HG03108 (cell line): ENCODE results near the gene SCN3B.

Experiments
- ATAC-seq: cut with Tn5 transposase; IDR thresholded peaks from one replicate; pipeline ENCODE4 v1.9.1; 2021; ENCODE audit warnings: moderate library complexity; ENCODE audit not compliant: unreplicated experiment

SCN3B gene

DNA sequence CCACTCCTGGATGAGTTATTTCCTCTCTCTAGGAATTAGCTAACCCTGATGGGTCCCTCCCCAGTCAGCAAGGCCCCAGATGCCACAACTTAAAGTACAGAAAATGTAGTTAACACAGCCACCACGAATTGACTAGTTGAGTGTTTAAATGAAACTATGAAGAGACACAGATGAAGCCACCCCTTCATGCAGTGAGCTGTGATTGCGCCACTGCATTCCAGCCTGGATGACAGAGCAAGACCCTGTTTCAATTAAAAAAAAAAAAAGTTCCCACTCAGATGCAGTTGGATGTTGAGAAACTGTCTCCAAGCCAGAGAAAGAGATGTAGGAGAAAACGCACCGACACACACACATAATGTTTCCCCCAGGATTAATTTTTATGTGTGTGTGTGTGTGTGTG lies 53.3 kb downstream of the SCN3B start:
- ATAC-seq = no peak

DNA sequence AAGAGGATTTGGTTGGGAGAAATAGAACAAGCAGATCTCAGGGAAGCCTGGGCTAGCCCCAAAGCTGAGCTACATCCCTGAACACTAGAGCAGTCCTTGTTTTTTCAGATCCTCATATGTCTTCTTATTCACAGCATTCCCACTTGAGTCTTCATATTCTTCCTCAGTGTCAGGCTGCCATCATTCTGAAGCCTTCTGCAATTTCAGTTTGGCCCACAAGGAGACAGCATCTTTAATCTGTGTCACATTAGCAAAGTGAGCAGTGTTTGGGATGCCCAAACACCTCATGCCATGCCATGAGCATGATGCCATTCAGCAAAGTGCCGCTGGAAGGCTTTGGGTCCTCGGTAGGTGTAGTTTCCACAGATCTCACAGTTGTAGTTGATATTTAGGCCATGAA lies 56.6 kb downstream of the SCN3B start:
- no peak for ATAC-seq

GRCh38 chr11:123594921-123595320 lies 59.5 kb downstream of the SCN3B start:
- ATAC-seq = no peak

- ATAC-seq = no peak
Measured at GRCh38 chr11:123594188-123594901, 60.1 kb downstream of the SCN3B start.

DNA sequence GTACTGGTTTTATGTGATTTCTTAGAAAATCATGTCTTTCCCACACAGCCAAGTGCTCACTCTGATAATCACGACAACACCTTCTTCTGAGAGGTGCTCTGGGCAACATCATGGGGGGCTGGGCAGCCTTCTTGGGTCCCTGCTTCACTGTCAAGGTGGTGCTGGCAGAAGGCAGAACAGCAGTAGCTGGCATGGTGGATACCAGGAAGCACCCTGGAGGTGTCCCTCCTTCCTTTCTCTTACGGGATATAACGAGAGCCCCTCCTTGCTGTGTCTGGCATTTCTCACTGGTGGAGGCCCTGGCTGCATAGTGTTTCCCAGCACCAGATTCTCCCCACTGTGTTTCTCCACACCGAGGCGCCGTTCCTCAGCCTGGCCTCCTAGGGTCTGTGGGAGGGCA lies 60.9 kb downstream of the SCN3B start:
- ATAC-seq = no peak

GRCh38 chr11:123590296-123590912 lies 64.0 kb downstream of the SCN3B start:
- no peak for ATAC-seq

DNA sequence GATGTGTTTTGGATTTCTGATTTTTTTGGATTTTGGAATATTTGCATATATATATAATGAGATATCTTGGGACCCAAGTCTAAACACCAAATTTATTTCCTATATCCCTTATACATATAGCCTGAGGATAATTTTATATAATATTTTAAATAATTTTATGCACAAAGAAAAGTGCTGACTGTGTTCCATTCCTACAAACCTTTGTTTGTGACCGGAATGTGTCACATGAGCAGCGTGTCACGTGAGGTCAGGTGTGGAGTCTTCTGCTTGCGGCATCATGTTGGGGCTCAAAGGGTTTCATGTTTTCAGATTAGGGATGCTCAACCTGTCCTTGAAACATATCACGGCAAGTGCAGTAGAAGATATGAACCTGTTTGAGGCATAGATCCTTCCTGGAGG lies 65.6 kb downstream of the SCN3B start:
- no peak for ATAC-seq

DNA sequence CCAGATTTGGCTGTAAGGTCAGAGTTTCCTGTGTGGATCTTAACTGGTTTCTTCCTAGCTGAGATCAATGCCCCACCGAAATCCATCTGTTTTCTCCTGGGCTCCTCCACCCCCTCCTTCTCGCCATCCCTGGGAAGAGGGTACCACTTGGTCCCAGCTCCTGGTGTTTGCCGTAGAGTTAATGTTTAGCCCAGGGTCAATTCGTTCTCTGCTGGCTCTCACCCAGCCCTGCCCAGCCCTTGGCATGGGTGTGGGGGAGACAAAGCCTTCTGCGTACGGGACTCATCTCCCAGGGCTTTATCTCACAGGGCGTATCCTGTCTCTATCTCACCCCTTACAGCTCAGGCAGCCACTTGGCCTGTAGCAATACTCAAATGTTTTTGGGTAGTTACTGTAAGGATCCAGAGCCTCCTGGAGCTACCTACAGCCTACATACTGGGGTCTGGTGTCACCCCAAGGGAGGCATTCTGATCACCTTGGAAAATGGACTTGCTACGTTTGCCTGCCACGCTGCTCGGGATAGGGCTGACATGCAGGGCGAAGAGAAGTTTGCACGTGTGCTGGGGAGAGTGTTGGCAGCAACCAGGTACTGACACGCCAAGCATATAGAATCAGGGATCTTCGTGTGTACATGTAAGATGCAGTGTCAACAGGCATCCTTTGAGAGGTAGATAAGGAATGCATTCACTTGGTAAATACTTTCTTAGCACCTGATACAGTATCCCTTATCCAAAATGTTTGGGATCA lies 66.1 kb downstream of the SCN3B start:
- ATAC-seq = no peak

DNA sequence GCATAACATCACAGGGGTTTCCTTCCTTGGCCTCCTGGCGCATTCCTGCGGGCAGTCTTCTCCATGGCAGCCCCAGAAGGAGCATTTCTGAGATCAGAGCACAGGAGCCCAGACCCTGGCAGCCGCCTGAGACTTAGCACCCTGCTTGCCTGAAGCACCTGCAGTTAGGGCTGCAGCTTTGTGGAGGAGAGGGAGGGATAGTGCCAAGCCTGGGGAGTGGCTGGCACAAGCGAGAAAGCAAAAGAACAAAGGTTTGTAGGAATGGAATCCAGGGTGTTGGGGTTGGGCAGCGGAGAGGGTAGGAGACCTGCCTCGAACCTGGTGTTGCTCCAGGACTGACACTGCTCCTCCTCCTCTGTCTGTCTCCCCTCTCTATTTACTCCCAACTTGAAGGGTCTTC lies 66.9 kb downstream of the SCN3B start:
- no peak for ATAC-seq

- no peak for ATAC-seq
Measured at GRCh38 chr11:123587044-123587443, 67.4 kb downstream of the SCN3B start.

DNA sequence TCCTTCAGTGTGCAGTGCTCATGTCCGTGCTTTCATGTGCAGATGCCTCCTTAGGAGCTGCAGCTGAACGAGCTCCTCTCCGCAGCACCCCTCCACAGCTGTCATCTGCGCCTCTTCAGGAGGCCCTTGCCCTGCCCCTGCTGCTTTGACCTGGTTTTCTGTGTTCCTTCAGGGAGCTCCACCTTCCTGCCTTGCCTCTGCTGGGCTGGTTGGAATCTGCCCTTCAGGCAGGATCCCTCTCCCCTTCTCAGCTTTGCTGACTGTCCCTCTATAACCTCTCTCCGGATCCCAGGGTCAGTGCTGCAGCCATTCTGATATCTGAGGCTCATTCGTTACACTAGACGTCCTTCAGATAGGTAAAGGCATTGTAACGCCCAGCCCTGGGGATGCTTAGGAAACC lies 67.9 kb downstream of the SCN3B start:
- ATAC-seq = no peak

DNA sequence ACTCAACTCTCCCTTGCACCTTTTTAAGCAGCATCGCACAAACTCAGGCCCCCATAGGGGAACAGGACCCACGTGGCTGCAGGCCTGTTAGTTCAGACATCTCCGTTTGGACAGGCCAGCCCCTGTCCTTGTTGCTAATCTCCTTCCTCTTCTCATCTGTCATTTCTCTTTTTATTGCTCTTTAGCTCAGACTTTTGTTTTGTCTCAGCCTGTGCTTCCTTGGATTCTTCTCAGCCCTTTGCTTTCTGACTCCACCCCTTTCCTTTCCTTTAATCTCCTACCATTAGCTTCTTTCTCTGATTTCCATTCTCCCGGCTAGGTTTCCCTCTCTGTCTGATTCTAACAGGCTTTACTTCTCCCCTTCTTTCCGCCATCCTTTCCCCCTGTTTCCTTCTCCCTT lies 68.7 kb downstream of the SCN3B start:
- no peak for ATAC-seq

DNA sequence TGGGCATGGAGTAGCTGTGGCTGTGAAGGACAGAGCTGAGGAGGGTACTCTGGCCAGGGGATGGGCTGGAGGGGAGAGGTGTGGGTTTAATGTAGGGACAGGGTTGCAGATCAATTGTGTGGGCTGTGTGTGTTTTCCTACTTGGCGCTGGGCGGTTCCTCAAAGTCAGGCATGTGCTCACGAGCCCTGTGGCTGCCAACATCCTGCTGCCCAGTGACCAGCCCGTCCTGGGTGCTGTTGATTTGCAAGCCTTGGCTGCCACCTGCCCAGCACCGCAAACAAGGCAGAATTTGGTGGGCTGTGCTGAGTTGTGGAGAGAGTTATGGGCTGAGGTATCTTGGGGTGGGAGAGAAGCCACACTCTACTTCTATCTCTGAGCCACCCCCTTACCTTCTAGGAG lies 69.2 kb downstream of the SCN3B start:
- no peak for ATAC-seq

- no peak for ATAC-seq
Measured at GRCh38 chr11:123584737-123585136, 69.7 kb downstream of the SCN3B start.

DNA sequence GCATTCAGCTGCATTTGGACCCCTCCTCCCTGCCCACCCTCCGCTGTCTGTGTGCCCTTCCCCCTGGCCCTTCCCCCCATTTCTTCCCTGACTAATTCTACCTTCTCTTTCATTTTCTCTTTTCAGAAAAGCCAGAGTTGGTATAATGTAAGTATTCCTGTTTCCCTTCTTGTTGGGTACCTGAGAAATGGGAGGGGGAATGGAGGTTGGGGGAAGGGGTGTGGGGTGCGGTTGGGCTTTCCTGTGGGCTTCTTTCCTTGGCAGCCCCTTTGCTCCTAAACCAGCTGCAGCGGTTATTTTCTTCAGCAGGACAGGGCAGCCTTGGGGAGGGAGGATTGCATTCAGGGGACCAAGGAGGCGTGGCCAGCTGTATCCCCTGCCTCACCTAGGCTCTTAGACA lies 70.2 kb downstream of the SCN3B start:
- no peak for ATAC-seq

GRCh38 chr11:123582992-123583504 lies 71.4 kb downstream of the SCN3B start:
- ATAC-seq = no peak

DNA sequence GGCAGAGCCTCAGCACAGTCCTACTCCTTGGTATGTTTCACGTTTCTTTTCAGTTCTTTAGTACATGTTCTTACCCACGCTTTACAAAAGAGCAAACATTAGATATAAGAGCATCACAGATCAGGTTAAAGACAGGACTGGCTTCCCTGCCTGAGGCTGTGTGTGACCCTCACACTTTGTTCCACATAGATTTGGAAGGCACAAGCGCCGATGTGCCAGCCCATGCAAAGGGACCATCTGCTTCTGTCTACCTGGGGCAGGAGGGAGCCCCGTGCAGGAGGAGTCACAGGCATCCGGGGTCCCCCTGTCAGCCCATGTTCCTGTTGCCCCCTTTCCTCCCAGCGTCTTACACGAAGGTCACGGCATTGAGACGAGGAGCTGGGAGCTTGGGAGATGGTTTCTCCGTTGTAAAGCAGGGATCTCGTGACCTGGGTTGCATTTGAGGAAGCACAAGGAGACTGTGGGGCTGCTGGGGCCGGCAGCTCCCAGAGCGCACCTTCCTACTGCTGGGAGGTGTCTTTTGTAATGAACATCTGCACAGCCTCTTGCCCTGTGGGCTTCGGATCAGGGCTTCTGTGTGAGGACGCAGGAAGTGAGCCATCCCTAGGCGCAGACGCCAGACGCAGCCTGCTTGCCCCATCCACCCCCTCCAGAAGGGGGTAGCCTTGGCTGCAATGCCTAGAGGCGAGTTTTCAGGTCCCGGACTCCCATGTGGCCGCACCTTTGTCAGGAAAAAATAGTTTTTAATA lies 72.6 kb downstream of the SCN3B start:
- no peak for ATAC-seq

GRCh38 chr11:123580557-123581275 lies 73.7 kb downstream of the SCN3B start:
- no peak for ATAC-seq

GRCh38 chr11:123580137-123580536 lies 74.3 kb downstream of the SCN3B start:
- no peak for ATAC-seq

DNA sequence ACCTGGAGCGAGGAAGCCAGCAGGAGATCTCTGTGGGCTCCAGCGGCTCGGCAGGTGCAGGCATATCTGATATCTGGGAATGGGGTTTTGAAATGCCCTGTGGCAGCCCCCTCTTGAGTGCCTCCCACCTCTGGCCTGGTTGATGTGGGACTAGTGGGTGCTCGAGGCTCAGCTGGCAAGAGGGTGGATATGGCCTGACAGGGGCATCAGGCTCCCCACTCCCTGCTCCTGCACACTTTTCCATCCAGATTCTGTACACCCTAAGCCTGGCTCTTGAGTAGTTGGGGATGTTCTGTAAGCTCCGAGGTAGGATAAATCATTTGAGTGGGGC lies 75.0 kb downstream of the SCN3B start:
- no peak for ATAC-seq
